Right atrium auricular region (tissue), 2 donors: Measurements from ENCODE around the gene VIPR2. TPM values are rescaled to one million over a fixed set of nuclear protein-coding genes. Genes with fewer than 3 reads are reported as not detected.

Experiments
- DNase-seq: peaks from one replicate; pipeline ENCODE4 v3.0.0-alpha.2; 2019; ENCODE audit warnings: low spot score
- H3K27ac ChIP-seq, 2 donors: fragments of 200-600 bp; sonication (generic); 1 replicate in 1 of 2; 2 replicates in 1 of 2; pipeline ENCODE4 v1.5.1; 2016 to 2019
- H3K27me3 ChIP-seq, 2 donors: fragments of 200-600 bp; sonication (generic); one replicate each; pipeline versions ENCODE4 v1.5.1 to v1.6.0; 2017 to 2019
- H3K36me3 ChIP-seq: fragments of 200-600 bp; sonication (generic); one replicate; pipeline ENCODE4 v1.5.1; 2016
- H3K4me1 ChIP-seq, 2 donors: fragments of 200-600 bp; sonication (generic); one replicate each; pipeline versions ENCODE4 v1.5.1 to v1.6.0; 2017 to 2019
- H3K4me3 ChIP-seq, 2 donors: fragments of 200-600 bp; sonication (generic); 1 replicate in 1 of 2; 2 replicates in 1 of 2; pipeline ENCODE4 v1.5.1; 2017 to 2019; ENCODE audit warnings: mild to moderate bottlenecking in 1 of 2, moderate library complexity in 1 of 2
- H3K9me3 ChIP-seq, 2 donors: fragments of 200-600 bp; sonication (generic); one replicate each; pipeline ENCODE4 v1.5.1; 2019
- CTCF ChIP-seq, 2 donors: fragments of 200-600 bp; sonication (generic); IDR thresholded peaks; one replicate each; pipeline ENCODE4 v1.5.1; 2019; ENCODE audit warnings: antibody characterized with exemption in 2 of 2
- total RNA-seq, 2 donors: library from RNA; depleted of rRNA; stranded (reverse); fragments of >200 nt; gene quantifications; one replicate each; pipeline ENCODE4 v1.1.0, GENCODE V29; 2016

Gene VIPR2
- total RNA-seq, 2 donors from 2014 or later: 3.8 to 13.4 TPM

DNA sequence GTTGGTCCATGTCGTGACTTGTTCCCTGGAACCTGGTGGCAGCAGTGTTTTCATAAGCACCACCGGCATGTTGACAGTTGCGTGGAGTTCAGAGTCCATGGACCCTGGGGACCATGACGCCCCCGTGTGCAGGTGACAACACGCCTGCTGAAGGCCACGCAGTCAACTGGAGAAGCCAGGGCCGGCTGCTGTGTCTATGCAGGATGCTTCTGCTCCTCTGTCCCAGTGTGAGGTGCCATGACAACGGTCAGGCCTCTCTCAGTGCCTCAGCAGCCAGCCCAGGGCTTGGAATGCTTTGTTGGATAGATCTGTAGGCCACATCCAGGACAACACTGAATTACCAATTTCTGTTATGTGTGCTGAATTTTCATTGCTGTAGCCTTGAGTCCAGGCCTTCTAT lies 10.7 kb upstream of the VIPR2 start:
- no peaks in the 10 kb centered on the region for H3K36me3 ChIP-seq
- no peak overlapping the region for H3K27ac ChIP-seq
- no peak overlapping the region for H3K4me3 ChIP-seq
- no peaks in the 10 kb centered on the region for H3K27me3 ChIP-seq
- H3K9me3 ChIP-seq: no peaks in the 10 kb centered on the region
- no peaks in the 10 kb centered on the region for H3K4me1 ChIP-seq
- DNase-seq: no peak
- TF ChIP-seq CTCF (IDR thresholded peaks at IDR 0.05): no peak

DNA sequence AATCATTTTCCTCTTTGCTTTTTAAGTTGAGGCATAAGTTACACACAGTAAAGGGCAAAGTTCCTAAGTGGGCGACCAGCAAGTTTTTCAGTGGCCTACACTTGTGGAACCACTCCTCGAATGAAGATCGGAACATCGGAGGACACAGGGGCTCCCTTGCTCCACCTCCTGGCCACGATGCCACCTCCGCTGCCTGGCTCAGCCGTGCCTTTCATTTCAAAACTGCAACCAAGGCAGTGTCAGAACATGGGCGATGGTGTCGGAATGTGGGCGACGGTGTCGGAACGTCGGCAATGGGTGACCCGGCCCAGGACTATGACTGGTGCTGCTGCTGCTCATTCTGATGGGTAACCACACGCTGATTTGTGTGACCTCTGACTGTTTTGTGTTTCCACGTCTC lies 9.6 kb upstream of the VIPR2 start:
- no peak overlapping the region for H3K27ac ChIP-seq

GRCh38 chr7:159153511-159153910 lies 8.8 kb upstream of the VIPR2 start:
- H3K9me3 ChIP-seq: no peaks in the 10 kb centered on the region
- TF ChIP-seq CTCF (IDR thresholded peaks at IDR 0.05): no peak
- no peak for DNase-seq
- no peaks in the 10 kb centered on the region for H3K27me3 ChIP-seq
- no peak overlapping the region for H3K27ac ChIP-seq
- H3K36me3 ChIP-seq: no peaks in the 10 kb centered on the region
- H3K4me1 ChIP-seq: no peaks in the 10 kb centered on the region
- no peak overlapping the region for H3K4me3 ChIP-seq

More for the DNA sequence above, 9.6 kb upstream of the VIPR2 start:
- no peak for DNase-seq
- no peak overlapping the region for H3K4me3 ChIP-seq
- H3K4me1 ChIP-seq: no peaks in the 10 kb centered on the region
- H3K36me3 ChIP-seq: no peaks in the 10 kb centered on the region
- H3K9me3 ChIP-seq: no peaks in the 10 kb centered on the region
- H3K27me3 ChIP-seq: no peaks in the 10 kb centered on the region
- TF ChIP-seq CTCF (IDR thresholded peaks at IDR 0.05): peak in 1 of 2 donors; percentile 53

DNA sequence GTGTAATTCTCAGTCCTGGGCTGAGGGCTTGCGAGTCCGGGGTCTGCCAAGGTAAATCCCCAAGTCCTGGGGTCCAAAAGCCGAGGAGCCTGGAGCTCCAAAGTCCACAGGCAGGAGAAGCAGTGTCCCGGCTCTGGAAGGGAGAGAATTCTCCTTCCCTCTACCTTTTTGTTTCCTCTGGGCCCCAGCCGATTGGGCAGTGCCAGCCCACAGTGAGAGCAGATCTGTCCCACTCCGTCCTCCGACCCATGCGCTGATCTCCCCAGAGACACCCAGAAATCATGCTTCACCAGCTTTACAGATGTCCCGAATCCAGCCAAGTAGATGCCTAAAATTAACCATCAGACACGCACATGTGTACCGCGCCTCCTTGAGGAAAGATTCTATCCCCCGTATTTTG lies 8.1 kb upstream of the VIPR2 start:
- Histone ChIP-seq H3K9me3 (no peaks in the 10 kb centered on the region), H3K4me3 (no peak overlapping the region), H3K4me1 (no peaks in the 10 kb centered on the region), H3K27ac (no peak overlapping the region), H3K27me3 (no peaks in the 10 kb centered on the region), H3K36me3 (no peaks in the 10 kb centered on the region)
- TF ChIP-seq CTCF (IDR thresholded peaks at IDR 0.05): no peak
- no peak for DNase-seq

DNA sequence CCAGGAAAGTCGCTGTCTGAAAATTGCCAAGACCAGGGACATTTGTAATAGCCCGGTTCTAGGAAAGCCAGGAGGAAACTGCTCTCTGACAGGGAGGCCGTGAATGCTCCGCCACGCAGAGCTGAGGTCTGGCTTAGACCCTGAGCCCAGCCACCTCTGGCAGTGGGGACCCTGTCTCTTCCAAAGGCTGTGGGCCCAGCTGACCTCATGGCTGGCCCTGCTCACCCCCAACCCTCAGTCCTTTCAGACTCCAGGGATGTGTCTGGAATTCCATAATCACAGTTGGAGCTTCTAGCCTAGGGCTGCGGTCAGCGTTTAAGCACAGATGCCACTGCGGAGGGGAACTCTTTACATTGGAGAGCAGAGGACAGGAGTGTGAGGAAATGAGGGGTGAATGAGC lies 6.6 kb upstream of the VIPR2 start:
- Histone ChIP-seq H3K36me3 (no peaks in the 10 kb centered on the region), H3K27ac (no peak overlapping the region), H3K9me3 (no peaks in the 10 kb centered on the region), H3K4me3 (no peak overlapping the region), H3K4me1 (no peaks in the 10 kb centered on the region), H3K27me3 (no peaks in the 10 kb centered on the region)
- DNase-seq: no peak
- no peak for TF ChIP-seq CTCF (IDR thresholded peaks at IDR 0.05)

- Histone ChIP-seq H3K36me3 (no peaks in the 10 kb centered on the region), H3K4me1 (peaks cover 0 to 9% of the 10 kb centered on the region in 2 donors), H3K9me3 (no peaks in the 10 kb centered on the region), H3K4me3 (no peak overlapping the region), H3K27me3 (no peaks in the 10 kb centered on the region), H3K27ac (no peak overlapping the region)
- DNase-seq: no peak
- no peak for TF ChIP-seq CTCF (IDR thresholded peaks at IDR 0.05)
Observed at GRCh38 chr7:159149488-159149887, 4.8 kb upstream of the VIPR2 start.
